ENCODE measurements around the gene PCDHA10.
"Not testable (repeated sequence)": the region's sequence is repeated elsewhere in the genome, so short reads cannot be mapped to it uniquely, and the experiment has no call there.

Gene PCDHA10

GRCh38 chr5:140855772-140856674 lies at the start of gene PCDHA10:
Gene PCDHA10 (plus strand): TSS chr5:140855897. CDS start chr5:140856049, 152 bp downstream.
- no peak for DNase-seq (ENCODE audit: low read depth in 2 of 2)

- no peak for DNase-seq (ENCODE audit: low read depth in 2 of 2)
Measured at GRCh38 chr5:140806834-140807775, 48.6 kb upstream of the PCDHA10 start, which contains the start of gene PCDHA4. Gene PCDHA4 (plus strand): TSS chr5:140807068.

- not testable (repeated sequence) for DNase-seq (ENCODE audit: low read depth in 2 of 2)
Measured at GRCh38 chr5:140808241-140808888, 47.3 kb upstream of the PCDHA10 start.

GRCh38 chr5:140808889-140809291 lies 46.8 kb upstream of the PCDHA10 start:
- no peak for DNase-seq (ENCODE audit: low read depth in 2 of 2)

GRCh38 chr5:140821375-140822280 lies 34.1 kb upstream of the PCDHA10 start, which contains the start of gene PCDHA5:
Gene PCDHA5 (plus strand): TSS chr5:140821613.
- no peak for DNase-seq (ENCODE audit: low read depth in 2 of 2)

GRCh38 chr5:140822281-140822629 lies 33.4 kb upstream of the PCDHA10 start:
- no peak for DNase-seq (ENCODE audit: low read depth in 2 of 2)

- DNase-seq (ENCODE audit: low read depth in 2 of 2): not testable (repeated sequence)
Measured at GRCh38 chr5:140822969-140823368, 32.7 kb upstream of the PCDHA10 start.

GRCh38 chr5:140823475-140823874 lies 32.2 kb upstream of the PCDHA10 start:
- no peak for DNase-seq (ENCODE audit: low read depth in 2 of 2)

- DNase-seq (ENCODE audit: low read depth in 2 of 2): no peak
Measured at GRCh38 chr5:140827704-140828361, 27.9 kb upstream of the PCDHA10 start, which contains the start of gene PCDHA6. Gene PCDHA6 (plus strand): TSS chr5:140827960. CDS start chr5:140828092, 132 bp downstream.

- DNase-seq (ENCODE audit: low read depth in 2 of 2): no peak
Measured at GRCh38 chr5:140828362-140828737, 27.3 kb upstream of the PCDHA10 start.

GRCh38 chr5:140829511-140830501 lies 25.9 kb upstream of the PCDHA10 start:
- not testable (repeated sequence) for DNase-seq (ENCODE audit: low read depth in 2 of 2)

GRCh38 chr5:140833993-140834392 lies 21.7 kb upstream of the PCDHA10 start, which contains the start of gene PCDHA7:
Gene PCDHA7 (plus strand): TSS chr5:140834269. CDS start chr5:140834384, 115 bp downstream.
- DNase-seq (ENCODE audit: low read depth in 2 of 2): no peak

- not testable (repeated sequence) for DNase-seq (ENCODE audit: low read depth in 2 of 2)
Measured at GRCh38 chr5:140834439-140835008, 21.2 kb upstream of the PCDHA10 start.

GRCh38 chr5:140835622-140836510 lies 19.8 kb upstream of the PCDHA10 start:
- DNase-seq (ENCODE audit: low read depth in 2 of 2): no peak

- DNase-seq (ENCODE audit: low read depth in 2 of 2): no peak
Measured at GRCh38 chr5:140840978-140841962, 14.4 kb upstream of the PCDHA10 start, which contains the start of gene PCDHA8. Gene PCDHA8 (plus strand): TSS chr5:140841187. CDS start chr5:140841322, 135 bp downstream.
